ENCODE results near the gene SENP5.

The SENP5 gene

DNA sequence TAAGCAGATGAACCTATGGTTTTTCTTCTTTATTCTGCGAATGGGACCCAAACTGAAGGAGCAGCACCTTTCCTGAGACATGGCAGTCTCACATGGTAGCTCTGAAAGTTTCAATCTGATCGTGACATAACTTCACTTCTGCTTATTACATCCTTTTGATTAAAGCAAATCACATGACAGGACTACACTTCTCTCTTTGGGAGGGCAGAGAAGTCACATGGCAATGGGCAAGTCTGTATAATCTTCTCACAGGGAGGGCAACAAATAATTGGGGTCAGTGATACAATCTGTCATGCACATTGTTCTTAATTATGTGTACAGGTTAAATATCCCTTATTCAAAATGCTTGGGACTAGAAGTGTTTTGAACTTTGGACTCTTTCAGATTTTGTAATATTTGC lies 53.0 kb downstream of the SENP5 start:
- no peaks in the 10 kb centered on the region for H3K4me1 ChIP-seq (ENCODE audit: control insufficient read depth, insufficient read depth, low read length)
- H3K9me3 ChIP-seq (ENCODE audit: control insufficient read depth in 2 of 2, low read length in 2 of 2): no peaks in the 10 kb centered on the region
- H3K27me3 ChIP-seq (ENCODE audit: control insufficient read depth in 1 of 2, insufficient read depth in 2 of 2, low read length in 2 of 2): no peaks in the 10 kb centered on the region
- no peak overlapping the region for H3K27ac ChIP-seq (ENCODE audit: low read length)
- H3K36me3 ChIP-seq (ENCODE audit: control insufficient read depth in 2 of 2, insufficient read depth in 2 of 2, low read length in 2 of 2): peaks cover 3 to 6% of the 10 kb centered on the region in 2 donors
- no peak overlapping the region for H3K9ac ChIP-seq (ENCODE audit: low read length in 2 of 2)
- no peak overlapping the region for H3K4me3 ChIP-seq (ENCODE audit: low read length in 2 of 2)

DNA sequence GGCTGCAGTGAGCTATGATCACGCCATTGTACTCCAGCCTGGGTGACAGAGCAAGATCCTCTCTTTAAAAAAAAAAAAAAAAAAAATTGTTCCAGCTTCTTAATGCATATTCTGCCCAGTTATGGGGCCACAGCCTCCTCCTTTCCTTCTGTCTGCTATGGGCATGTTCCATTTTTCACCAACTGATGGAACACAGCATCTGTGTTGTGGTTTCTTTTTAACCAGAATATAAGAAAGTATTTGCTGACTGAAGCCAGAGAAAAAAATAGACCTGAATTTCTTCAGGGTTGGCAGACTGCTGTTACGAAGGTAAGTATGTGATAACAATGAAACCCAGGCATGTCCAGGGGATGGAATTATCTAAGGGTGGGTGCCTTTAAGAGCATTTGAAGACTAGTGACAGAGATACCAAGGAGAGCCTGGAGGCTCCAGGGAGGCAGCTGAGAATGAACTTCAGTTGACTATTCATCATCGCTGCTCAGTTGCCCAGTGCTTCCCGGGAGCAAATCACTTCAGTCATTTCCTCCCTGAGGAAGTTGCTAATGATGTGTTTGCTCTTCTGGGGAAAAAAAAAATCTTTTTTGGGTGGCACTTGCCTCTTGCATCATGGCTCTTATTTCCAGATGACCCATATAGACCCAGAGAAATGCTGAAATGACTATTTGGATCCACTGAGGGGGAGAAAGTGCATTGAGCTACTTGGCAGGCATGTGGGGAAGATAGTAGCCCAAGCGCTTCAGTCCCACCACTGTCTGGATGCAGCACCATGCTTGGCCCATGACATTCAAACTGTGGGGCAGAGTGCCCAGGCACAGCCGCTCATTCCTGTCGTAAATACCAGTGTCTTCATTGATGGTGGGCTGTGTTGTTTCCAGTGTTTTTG lies 60.1 kb downstream of the SENP5 start:
- Histone ChIP-seq H3K4me1 (ENCODE audit: control insufficient read depth, insufficient read depth, low read length) (no peaks in the 10 kb centered on the region), H3K27me3 (ENCODE audit: control insufficient read depth in 1 of 2, insufficient read depth in 2 of 2, low read length in 2 of 2) (no peaks in the 10 kb centered on the region), H3K9me3 (ENCODE audit: control insufficient read depth in 2 of 2, low read length in 2 of 2) (no peaks in the 10 kb centered on the region), H3K36me3 (ENCODE audit: control insufficient read depth in 2 of 2, insufficient read depth in 2 of 2, low read length in 2 of 2) (peaks cover 25 to 29% of the 10 kb centered on the region in 2 donors), H3K9ac (ENCODE audit: low read length in 2 of 2) (no peak overlapping the region), H3K27ac (ENCODE audit: low read length) (no peak overlapping the region), H3K4me3 (ENCODE audit: low read length in 2 of 2) (no peak overlapping the region)

DNA sequence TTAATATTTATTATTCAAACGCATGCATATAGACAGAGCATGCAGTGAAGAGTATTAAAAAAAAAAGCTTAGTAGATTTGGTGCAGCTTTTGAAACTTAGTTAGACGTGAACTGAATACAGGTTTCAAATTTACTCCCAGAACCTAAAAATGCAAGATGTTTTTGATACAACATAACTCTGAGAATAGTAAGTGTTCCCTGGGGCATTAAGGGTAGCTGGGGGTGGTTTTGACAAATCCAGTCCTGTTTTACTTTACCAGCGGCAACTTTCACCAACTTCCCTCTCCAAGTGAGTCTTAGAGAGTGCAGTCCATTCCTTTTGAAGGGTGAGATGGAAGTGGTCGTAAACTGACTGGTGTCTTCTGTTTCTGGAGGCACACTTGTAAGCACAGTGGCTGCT lies 63.4 kb downstream of the SENP5 start:
- no peaks in the 10 kb centered on the region for H3K4me1 ChIP-seq (ENCODE audit: control insufficient read depth, insufficient read depth, low read length)

DNA sequence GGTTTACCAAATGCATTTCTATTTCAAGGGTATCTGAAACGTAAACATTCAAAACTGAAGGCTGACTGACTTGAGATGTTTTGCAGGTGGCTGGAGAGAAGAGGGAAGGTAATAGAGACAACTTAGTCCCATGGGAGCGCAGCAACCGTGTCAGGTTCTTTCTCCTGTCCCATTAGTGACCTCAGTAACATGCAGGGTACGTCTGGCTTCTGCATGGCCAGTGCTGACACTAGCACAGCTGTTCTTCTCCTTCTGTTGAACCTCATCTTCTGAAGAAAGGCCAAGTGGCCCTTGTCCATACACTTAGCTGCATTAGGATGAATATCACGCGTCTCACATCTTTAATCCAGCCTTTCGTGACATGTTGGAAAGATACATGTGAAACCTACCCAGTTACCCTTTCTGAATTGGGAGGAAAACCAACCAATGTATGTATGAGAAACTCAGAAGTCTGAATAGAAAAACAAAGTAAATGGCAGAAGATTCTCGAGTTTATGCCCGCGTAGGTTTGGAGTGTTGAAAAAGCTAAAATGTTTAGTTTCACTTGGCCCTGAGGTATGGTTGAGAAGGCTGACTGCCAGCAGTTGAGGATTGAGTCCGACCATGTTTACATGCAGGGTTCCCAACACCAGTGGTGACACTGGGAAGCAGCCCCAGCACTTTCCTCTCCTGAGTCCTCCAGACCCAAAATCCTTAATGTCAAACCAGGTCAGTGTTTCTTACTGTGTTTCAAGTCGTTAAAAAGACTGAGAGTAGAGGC lies 64.3 kb downstream of the SENP5 start:
- H3K27me3 ChIP-seq (ENCODE audit: control insufficient read depth in 1 of 2, insufficient read depth in 2 of 2, low read length in 2 of 2): no peaks in the 10 kb centered on the region
- H3K9me3 ChIP-seq (ENCODE audit: control insufficient read depth in 2 of 2, low read length in 2 of 2): no peaks in the 10 kb centered on the region
- H3K4me1 ChIP-seq (ENCODE audit: control insufficient read depth, insufficient read depth, low read length): no peaks in the 10 kb centered on the region
- no peak overlapping the region for H3K27ac ChIP-seq (ENCODE audit: low read length)
- H3K9ac ChIP-seq (ENCODE audit: low read length in 2 of 2): no peak overlapping the region
- H3K4me3 ChIP-seq (ENCODE audit: low read length in 2 of 2): no peak overlapping the region
- peaks cover 49 to 61% of the 10 kb centered on the region in 2 donors for H3K36me3 ChIP-seq (ENCODE audit: control insufficient read depth in 2 of 2, insufficient read depth in 2 of 2, low read length in 2 of 2)

More for the DNA sequence above, 63.4 kb downstream of the SENP5 start:
- H3K27ac ChIP-seq (ENCODE audit: low read length): no peak overlapping the region
- H3K4me3 ChIP-seq (ENCODE audit: low read length in 2 of 2): no peak overlapping the region
- no peaks in the 10 kb centered on the region for H3K9me3 ChIP-seq (ENCODE audit: control insufficient read depth in 2 of 2, low read length in 2 of 2)
- H3K9ac ChIP-seq (ENCODE audit: low read length in 2 of 2): no peak overlapping the region
- peaks cover 42 to 54% of the 10 kb centered on the region in 2 donors for H3K36me3 ChIP-seq (ENCODE audit: control insufficient read depth in 2 of 2, insufficient read depth in 2 of 2, low read length in 2 of 2)
- H3K27me3 ChIP-seq (ENCODE audit: control insufficient read depth in 1 of 2, insufficient read depth in 2 of 2, low read length in 2 of 2): no peaks in the 10 kb centered on the region

DNA sequence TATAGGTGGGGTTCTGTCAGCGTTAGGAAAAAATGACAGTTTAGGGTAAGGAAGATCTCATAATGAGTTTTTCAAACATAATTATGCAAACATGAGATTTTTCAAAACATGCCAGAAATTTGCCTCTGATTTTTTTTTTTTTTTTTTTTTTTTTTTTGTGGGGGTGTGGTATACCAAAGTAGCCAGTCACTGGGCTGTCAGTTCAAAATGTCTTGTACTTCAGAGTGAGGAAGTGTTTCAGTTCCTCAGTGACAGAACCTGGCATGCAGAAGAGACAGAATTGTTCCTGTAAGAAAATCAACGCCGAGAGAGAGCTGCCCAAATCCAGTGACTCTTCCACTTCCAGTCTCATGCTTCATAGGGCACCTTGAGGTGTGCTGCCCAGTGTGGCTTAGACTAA lies 64.9 kb downstream of the SENP5 start:
- Histone ChIP-seq H3K4me3 (ENCODE audit: low read length in 2 of 2) (no peak overlapping the region), H3K4me1 (ENCODE audit: control insufficient read depth, insufficient read depth, low read length) (no peaks in the 10 kb centered on the region), H3K27ac (ENCODE audit: low read length) (no peak overlapping the region), H3K9me3 (ENCODE audit: control insufficient read depth in 2 of 2, low read length in 2 of 2) (no peaks in the 10 kb centered on the region), H3K9ac (ENCODE audit: low read length in 2 of 2) (no peak overlapping the region), H3K27me3 (ENCODE audit: control insufficient read depth in 1 of 2, insufficient read depth in 2 of 2, low read length in 2 of 2) (no peaks in the 10 kb centered on the region), H3K36me3 (ENCODE audit: control insufficient read depth in 2 of 2, insufficient read depth in 2 of 2, low read length in 2 of 2) (peaks cover 55 to 66% of the 10 kb centered on the region in 2 donors)

DNA sequence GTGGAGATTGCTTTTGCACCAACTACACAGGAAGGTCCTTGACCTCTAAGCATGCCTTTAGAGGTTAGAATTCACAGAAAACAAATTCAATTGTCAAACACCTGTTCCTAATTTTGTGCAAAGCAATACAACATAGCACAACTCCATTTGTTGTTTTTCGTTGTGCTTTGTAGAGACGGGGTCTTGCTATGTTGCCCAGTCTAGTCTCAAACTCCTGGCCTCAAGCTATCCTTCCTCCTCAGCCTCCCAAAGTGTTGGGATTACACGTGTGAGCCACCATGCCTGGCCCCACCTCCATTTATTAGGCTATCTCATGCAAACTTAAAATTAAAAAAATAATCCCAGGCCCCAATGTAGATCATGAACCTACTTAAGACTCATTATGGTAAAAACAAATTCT lies 68.6 kb downstream of the SENP5 start:
- Histone ChIP-seq H3K9ac (ENCODE audit: low read length in 2 of 2) (no peak overlapping the region), H3K4me1 (ENCODE audit: control insufficient read depth, insufficient read depth, low read length) (peaks cover 7% of the 10 kb centered on the region), H3K4me3 (ENCODE audit: low read length in 2 of 2) (no peak overlapping the region), H3K9me3 (ENCODE audit: control insufficient read depth in 2 of 2, low read length in 2 of 2) (no peaks in the 10 kb centered on the region), H3K36me3 (ENCODE audit: control insufficient read depth in 2 of 2, insufficient read depth in 2 of 2, low read length in 2 of 2) (peaks cover 59 to 60% of the 10 kb centered on the region in 2 donors), H3K27ac (ENCODE audit: low read length) (no peak overlapping the region), H3K27me3 (ENCODE audit: control insufficient read depth in 1 of 2, insufficient read depth in 2 of 2, low read length in 2 of 2) (no peaks in the 10 kb centered on the region)

DNA sequence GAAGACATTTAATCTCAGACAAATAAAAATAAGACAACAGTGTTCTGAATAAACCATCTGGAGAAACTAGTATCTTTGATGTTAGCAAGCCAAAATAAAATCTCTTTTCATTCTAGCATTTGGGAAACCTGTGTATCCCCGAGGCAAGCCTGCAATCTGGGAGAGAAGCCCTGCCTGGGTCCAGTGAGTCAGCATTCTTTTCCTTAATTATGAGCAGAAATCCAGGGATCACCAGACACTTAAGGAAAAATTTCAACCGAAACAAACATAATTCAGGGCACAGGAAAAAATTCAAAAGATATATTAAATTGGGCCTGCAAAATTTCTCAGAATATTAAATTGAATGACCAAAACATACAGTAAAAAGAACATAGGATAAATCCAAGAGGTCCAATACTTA lies 70.4 kb downstream of the SENP5 start:
- Histone ChIP-seq H3K9ac (ENCODE audit: low read length in 2 of 2) (no peak overlapping the region), H3K27ac (ENCODE audit: low read length) (no peak overlapping the region), H3K27me3 (ENCODE audit: control insufficient read depth in 1 of 2, insufficient read depth in 2 of 2, low read length in 2 of 2) (no peaks in the 10 kb centered on the region), H3K9me3 (ENCODE audit: control insufficient read depth in 2 of 2, low read length in 2 of 2) (no peaks in the 10 kb centered on the region), H3K36me3 (ENCODE audit: control insufficient read depth in 2 of 2, insufficient read depth in 2 of 2, low read length in 2 of 2) (peaks cover 49 to 52% of the 10 kb centered on the region in 2 donors), H3K4me1 (ENCODE audit: control insufficient read depth, insufficient read depth, low read length) (peaks cover 16% of the 10 kb centered on the region), H3K4me3 (ENCODE audit: low read length in 2 of 2) (no peak overlapping the region)

DNA sequence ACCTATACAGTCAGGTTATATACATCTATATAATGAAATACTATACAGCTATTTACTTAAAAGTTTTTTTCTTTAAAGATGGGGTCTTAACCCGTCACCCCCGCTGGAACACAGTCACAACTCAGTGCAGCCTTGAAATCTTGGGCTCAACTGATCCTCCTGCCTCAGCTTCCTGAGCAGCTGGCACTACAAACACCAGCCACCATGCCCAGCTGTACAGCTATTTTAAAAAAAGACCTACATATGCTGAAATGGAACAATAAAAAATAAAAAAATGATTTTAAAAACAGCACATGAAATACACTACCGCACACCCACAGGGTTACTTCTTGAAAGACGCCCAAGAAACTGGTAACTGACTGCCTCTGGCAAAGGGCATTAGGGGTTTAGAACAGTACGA lies 70.9 kb downstream of the SENP5 start:
- H3K4me3 ChIP-seq (ENCODE audit: low read length in 2 of 2): no peak overlapping the region
- no peak overlapping the region for H3K9ac ChIP-seq (ENCODE audit: low read length in 2 of 2)
- H3K36me3 ChIP-seq (ENCODE audit: control insufficient read depth in 2 of 2, insufficient read depth in 2 of 2, low read length in 2 of 2): peaks cover 49% of the 10 kb centered on the region in 2 donors
- H3K4me1 ChIP-seq (ENCODE audit: control insufficient read depth, insufficient read depth, low read length): peaks cover 20% of the 10 kb centered on the region
- H3K27me3 ChIP-seq (ENCODE audit: control insufficient read depth in 1 of 2, insufficient read depth in 2 of 2, low read length in 2 of 2): no peaks in the 10 kb centered on the region
- H3K9me3 ChIP-seq (ENCODE audit: control insufficient read depth in 2 of 2, low read length in 2 of 2): no peaks in the 10 kb centered on the region
- H3K27ac ChIP-seq (ENCODE audit: low read length): no peak overlapping the region

DNA sequence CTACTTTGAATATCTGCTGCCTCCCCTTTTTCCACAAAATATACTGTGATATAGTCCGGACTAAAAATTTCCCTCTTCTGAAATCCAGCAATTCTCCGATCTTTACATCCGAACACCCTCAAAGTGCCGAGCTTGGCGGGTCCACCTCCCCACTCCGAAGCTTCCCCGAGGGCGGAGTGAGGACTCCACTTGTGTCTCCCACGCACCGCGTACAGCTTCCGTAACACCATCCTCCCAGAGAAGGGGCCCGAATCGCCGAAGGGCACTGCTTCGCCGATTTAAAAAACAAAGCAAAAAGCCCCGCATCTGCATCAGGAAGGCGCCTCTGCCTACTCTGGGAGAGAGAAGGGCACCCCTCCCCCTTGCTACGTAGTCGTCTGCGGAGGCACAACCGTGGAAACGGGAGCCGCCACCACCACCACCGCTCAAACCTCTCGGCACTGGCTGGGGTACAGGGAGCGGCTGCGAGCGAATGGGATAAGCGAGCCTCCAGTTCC lies 74.1 kb downstream of the SENP5 start:
- Histone ChIP-seq H3K4me1 (ENCODE audit: control insufficient read depth, insufficient read depth, low read length) (peaks cover 24% of the 10 kb centered on the region), H3K27me3 (ENCODE audit: control insufficient read depth in 1 of 2, insufficient read depth in 2 of 2, low read length in 2 of 2) (no peaks in the 10 kb centered on the region), H3K9me3 (ENCODE audit: control insufficient read depth in 2 of 2, low read length in 2 of 2) (no peaks in the 10 kb centered on the region), H3K27ac (ENCODE audit: low read length) (peak overlapping the region; percentile 95), H3K36me3 (ENCODE audit: control insufficient read depth in 2 of 2, insufficient read depth in 2 of 2, low read length in 2 of 2) (peaks cover 21 to 28% of the 10 kb centered on the region in 2 donors), H3K4me3 (ENCODE audit: low read length in 2 of 2) (peak overlapping the region; percentile 92 to 96), H3K9ac (ENCODE audit: low read length in 2 of 2) (peak overlapping the region; percentile 95 to 99)

DNA sequence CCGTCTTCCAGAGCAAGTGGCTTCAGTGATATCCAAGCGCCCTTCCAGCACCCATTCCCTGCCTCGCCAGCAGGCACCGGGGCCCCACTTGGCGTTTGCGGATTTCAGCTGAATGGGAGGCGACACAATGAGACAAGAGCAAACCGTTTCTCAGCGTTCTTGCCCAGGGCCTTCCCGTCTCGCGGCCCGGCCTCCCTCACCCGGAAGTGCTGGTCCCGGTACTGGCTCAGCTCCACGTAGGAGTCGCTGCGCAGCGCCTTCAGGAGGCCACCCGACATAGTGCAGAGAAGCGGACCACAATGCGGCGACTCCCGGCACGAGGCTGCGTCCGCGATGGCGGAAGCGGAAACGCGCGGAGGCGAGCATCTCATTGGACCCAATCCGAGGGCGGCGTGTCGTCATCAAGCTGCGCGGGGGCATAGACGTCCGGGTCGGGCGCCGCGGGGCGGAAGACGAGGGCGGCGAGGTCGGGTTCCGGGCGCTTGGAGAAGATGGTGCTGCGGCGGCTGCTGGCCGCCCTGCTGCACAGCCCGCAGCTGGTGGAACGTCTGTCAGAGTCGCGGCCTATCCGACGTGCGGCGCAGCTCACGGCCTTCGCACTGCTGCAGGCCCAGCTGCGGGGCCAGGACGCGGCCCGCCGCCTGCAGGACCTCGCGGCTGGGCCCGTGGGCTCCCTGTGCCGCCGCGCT lies 74.7 kb downstream of the SENP5 start, which contains the start of gene NCBP2:
Gene NCBP2 (minus strand): TSS at position 303 of the 689 bp plus-strand sequence. CDS start 25 bp downstream, at position 278.
- H3K9me3 ChIP-seq (ENCODE audit: control insufficient read depth in 2 of 2, low read length in 2 of 2): no peaks in the 10 kb centered on the region
- H3K9ac ChIP-seq (ENCODE audit: low read length in 2 of 2): peak within 1 kb of the TSS; percentile 95 to 99
- H3K27me3 ChIP-seq (ENCODE audit: control insufficient read depth in 1 of 2, insufficient read depth in 2 of 2, low read length in 2 of 2): no peaks in the 10 kb centered on the region
- peak within 1 kb of the TSS; percentile 92 to 96 for H3K4me3 ChIP-seq (ENCODE audit: low read length in 2 of 2)
- peaks cover 15 to 22% of the 10 kb centered on the region in 2 donors for H3K36me3 ChIP-seq (ENCODE audit: control insufficient read depth in 2 of 2, insufficient read depth in 2 of 2, low read length in 2 of 2)
- H3K4me1 ChIP-seq (ENCODE audit: control insufficient read depth, insufficient read depth, low read length): peaks cover 24% of the 10 kb centered on the region
- peak within 1 kb of the TSS; percentile 95 for H3K27ac ChIP-seq (ENCODE audit: low read length)
